WERI-Rb-1 (cell line): ENCODE results near the gene MYLK.

ENCODE experiments used
- DNase-seq: peaks from one replicate; pipeline ENCODE4 v3.0.0-alpha.2; 2020
- H3K27ac ChIP-seq: fragments of 250-450 bp; sonication (Bioruptor Pico); 2 replicates; pipeline ENCODE4 v1.5.1; 2020; ENCODE audit warnings: mild to moderate bottlenecking, moderate library complexity
- H3K27me3 ChIP-seq: fragments of 250-450 bp; sonication (Bioruptor Pico); 2 replicates; pipeline ENCODE4 v1.5.1; 2021; ENCODE audit warnings: mild to moderate bottlenecking, low read depth, moderate library complexity; ENCODE audit not compliant: insufficient read depth, severe bottlenecking
- H3K36me3 ChIP-seq: fragments of 250-450 bp; sonication (Bioruptor Pico); 2 replicates; pipeline ENCODE4 v1.5.1; 2020; ENCODE audit warnings: mild to moderate bottlenecking, moderate library complexity
- H3K4me3 ChIP-seq: 2 replicates; pipeline ENCODE4 v1.5.1; 2011; ENCODE audit warnings: low read depth, mild to moderate bottlenecking, control low read depth, low read length
- H3K9me3 ChIP-seq: fragments of 250-450 bp; sonication (Bioruptor Pico); 2 replicates; pipeline ENCODE4 v1.5.1; 2021; ENCODE audit warnings: mild to moderate bottlenecking, moderate library complexity; ENCODE audit not compliant: severe bottlenecking
- CTCF ChIP-seq: IDR thresholded peaks from 2 replicates; pipeline ENCODE4 v1.5.1; 2011; ENCODE audit warnings: low read depth, mild to moderate bottlenecking, control low read depth, inconsistent platforms, low read length

Gene MYLK

GRCh38 chr3:123785602-123786001, 98.5 kb downstream of the MYLK start:
- H3K4me3 ChIP-seq: no peak overlapping the region
- no peak for TF ChIP-seq CTCF
- no peaks in the 10 kb centered on the region for H3K27me3 ChIP-seq
- H3K36me3 ChIP-seq: no peaks in the 10 kb centered on the region
- no peak for DNase-seq
- H3K27ac ChIP-seq: no peak overlapping the region
- H3K9me3 ChIP-seq: no peaks in the 10 kb centered on the region

GRCh38 chr3:123783811-123784210, 100.3 kb downstream of the MYLK start:
- DNase-seq: no peak
- no peak overlapping the region for H3K4me3 ChIP-seq
- H3K27me3 ChIP-seq: no peaks in the 10 kb centered on the region
- no peaks in the 10 kb centered on the region for H3K9me3 ChIP-seq
- TF ChIP-seq CTCF: no peak
- H3K36me3 ChIP-seq: no peaks in the 10 kb centered on the region
- H3K27ac ChIP-seq: no peak overlapping the region

GRCh38 chr3:123783050-123783689, 101.0 kb downstream of the MYLK start:
- H3K36me3 ChIP-seq: no peaks in the 10 kb centered on the region
- no peak overlapping the region for H3K4me3 ChIP-seq
- H3K27me3 ChIP-seq: no peaks in the 10 kb centered on the region
- no peak for TF ChIP-seq CTCF
- no peak for DNase-seq
- H3K27ac ChIP-seq: no peak overlapping the region
- no peaks in the 10 kb centered on the region for H3K9me3 ChIP-seq

GRCh38 chr3:123782488-123782887, 101.6 kb downstream of the MYLK start:
- no peaks in the 10 kb centered on the region for H3K36me3 ChIP-seq
- H3K27ac ChIP-seq: no peak overlapping the region
- H3K27me3 ChIP-seq: no peaks in the 10 kb centered on the region
- TF ChIP-seq CTCF: no peak
- H3K4me3 ChIP-seq: no peak overlapping the region
- DNase-seq: no peak
- H3K9me3 ChIP-seq: no peaks in the 10 kb centered on the region

GRCh38 chr3:123781571-123782275, 102.4 kb downstream of the MYLK start:
- Histone ChIP-seq H3K4me3 (no peak overlapping the region), H3K36me3 (no peaks in the 10 kb centered on the region), H3K27me3 (no peaks in the 10 kb centered on the region), H3K27ac (no peak overlapping the region), H3K9me3 (no peaks in the 10 kb centered on the region)
- no peak for TF ChIP-seq CTCF
- DNase-seq: no peak
